HG02588 (cell line): Measurements from ENCODE around the gene TBC1D28.
"Not testable (repeated sequence)": the region's sequence is repeated elsewhere in the genome, so short reads cannot be mapped to it uniquely, and the experiment has no call there.

Source experiments
- ATAC-seq: cut with Tn5 transposase; IDR thresholded peaks from one replicate; pipeline ENCODE4 v1.9.1; 2021; ENCODE audit warnings: mild to moderate bottlenecking, moderate library complexity; ENCODE audit not compliant: unreplicated experiment

TBC1D28 gene

DNA sequence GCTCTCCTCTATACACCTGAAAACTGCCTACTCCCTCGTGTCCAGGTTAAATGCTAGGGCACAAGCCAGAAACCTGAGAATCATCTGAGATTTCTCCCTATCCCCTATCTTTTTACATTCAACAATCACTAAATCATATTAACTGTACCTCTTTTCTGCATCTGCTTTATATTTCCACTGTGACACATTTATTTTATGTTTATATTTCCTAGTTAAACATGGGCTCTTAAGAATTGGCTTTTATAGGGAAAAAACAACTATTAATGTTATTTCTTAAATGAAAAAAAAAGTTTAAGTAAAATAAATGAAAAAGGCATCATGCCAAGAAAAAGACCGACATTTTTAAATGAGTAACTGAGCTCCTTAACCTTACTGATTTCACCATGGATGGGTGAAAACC is 26.6 kb downstream of the TBC1D28 start:
- ATAC-seq: not testable (repeated sequence)

DNA sequence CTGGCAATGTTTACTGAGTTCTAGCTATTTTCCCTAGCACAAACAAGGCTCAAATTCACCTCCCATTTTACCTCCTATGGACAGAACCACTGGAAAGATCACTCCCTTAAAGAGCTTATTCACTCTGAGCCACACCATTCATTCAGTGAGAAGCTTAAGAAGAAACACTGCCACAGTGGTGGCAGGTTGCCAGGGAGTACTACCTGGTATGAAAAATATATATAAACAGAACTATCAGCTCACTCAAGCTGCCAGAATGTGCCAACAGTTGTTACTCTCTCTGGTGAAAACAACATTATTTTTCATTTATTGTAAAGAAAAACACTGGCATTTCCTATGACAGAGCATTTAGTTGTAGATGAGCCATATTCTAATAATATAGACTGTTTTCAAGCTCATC is 31.2 kb downstream of the TBC1D28 start:
- ATAC-seq: not testable (repeated sequence)

DNA sequence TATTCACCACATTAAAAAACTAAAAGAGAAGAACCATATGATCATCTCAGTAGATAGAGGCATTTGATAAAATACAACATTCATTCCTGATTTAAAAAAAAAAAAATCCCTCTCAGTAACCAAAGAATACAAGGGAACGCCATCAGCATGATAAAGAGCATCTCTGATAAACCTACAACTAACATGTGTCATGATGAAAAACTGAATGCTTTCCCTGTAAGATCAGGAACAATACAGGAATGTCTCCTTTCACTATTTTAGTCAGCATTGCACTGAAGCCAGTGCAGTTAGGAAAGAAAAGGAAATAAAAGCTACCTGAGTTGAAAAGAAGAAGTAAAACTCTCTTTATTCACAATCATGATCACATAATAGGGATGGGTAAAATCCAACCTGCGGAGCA is 51.1 kb downstream of the TBC1D28 start:
- not testable (repeated sequence) for ATAC-seq
